Right forelimb (tissue), 1 donor: ENCODE results near the gene CDC42EP1.
"Not testable (repeated sequence)": the region's sequence is repeated elsewhere in the genome, so short reads cannot be mapped to it uniquely, and the experiment has no call there.

Source experiments
- DNase-seq: peaks from one replicate; pipeline ENCODE4 v3.0.0-alpha.2; 2018

CDC42EP1 gene, protein sequence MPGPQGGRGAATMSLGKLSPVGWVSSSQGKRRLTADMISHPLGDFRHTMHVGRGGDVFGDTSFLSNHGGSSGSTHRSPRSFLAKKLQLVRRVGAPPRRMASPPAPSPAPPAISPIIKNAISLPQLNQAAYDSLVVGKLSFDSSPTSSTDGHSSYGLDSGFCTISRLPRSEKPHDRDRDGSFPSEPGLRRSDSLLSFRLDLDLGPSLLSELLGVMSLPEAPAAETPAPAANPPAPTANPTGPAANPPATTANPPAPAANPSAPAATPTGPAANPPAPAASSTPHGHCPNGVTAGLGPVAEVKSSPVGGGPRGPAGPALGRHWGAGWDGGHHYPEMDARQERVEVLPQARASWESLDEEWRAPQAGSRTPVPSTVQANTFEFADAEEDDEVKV

DNA sequence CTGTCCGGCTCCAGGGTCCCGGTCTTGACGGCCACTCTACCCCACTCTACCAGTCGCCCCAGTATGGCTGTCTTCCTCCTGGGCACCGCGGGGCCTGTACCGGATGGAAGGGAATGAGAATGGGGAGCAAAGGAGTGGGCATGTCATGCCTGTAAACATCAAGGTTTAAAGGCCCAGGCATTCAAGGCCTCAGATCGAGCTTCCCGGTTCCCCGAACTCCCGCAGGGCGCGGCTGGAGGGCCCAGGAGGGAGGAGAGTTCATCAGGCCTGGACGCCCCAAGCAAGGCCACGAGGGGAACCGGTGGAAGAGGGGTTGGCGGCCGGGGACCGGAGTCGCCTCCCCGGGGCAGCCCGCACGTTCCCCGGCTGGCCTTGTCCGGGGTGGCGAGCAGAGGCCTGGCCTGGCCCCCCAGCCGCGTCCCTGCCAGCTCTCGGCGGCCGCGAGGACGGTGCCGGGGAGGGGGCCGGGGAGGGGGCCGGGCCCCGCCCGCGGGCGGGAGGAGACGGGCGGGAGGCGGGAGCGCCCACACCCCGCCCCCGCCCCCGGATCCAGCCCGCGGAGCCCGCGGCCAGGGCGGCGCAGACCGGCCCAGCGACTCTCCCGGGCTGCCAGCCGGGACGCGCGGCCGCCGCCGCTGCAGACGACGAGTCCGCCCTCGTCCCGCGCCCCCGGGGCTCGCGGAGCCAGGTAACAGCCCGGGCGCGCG is at the start of gene CDC42EP1:
Gene CDC42EP1, plus strand, starts transcription at position 580 of the 707 bp plus-strand sequence. CDS start 5,870 bp downstream, outside the sequence.
- DNase-seq = peak; percentile 79

DNA sequence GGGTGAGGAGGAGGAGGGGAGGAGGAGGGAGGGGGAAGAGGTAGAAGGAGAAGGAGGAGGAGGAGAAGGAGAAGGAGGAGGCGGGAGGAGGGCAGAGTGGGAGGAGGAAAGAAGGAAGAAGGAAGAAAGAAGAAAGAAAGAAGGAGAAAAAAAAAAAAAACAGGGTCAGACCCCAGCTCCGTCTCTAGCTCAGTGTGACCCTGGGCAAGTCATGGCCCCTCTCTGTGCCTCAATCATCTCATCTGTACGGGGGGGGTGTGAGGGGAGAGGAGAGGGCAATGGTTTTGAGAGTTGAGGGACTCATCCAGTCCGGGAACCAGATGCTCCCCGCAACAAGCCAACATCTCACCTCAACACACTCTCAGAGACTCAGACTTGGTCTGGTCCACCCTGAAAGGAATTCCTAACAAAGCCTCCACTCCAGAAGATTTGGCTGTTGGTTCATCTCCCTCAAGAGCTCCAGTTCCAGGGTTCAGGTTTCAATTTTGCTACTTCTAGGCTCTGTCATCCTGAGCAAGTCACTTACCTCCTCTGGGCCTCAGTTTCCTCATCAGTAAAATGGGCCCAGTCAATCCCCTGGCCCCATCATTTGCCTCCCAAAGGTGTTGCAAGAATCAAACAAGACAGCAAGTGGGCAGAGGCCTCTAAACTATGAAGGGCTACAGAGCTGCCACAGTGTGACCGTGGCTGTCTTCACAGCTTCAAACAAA is 48.7 kb upstream of the CDC42EP1 start:
- no peak for DNase-seq

GRCh38 chr22:37514526-37515051 is 45.7 kb upstream of the CDC42EP1 start:
- no peak for DNase-seq

GRCh38 chr22:37515901-37516300 is 44.4 kb upstream of the CDC42EP1 start:
- DNase-seq = no peak

GRCh38 chr22:37516456-37516855 is 43.8 kb upstream of the CDC42EP1 start:
- DNase-seq = no peak

DNA sequence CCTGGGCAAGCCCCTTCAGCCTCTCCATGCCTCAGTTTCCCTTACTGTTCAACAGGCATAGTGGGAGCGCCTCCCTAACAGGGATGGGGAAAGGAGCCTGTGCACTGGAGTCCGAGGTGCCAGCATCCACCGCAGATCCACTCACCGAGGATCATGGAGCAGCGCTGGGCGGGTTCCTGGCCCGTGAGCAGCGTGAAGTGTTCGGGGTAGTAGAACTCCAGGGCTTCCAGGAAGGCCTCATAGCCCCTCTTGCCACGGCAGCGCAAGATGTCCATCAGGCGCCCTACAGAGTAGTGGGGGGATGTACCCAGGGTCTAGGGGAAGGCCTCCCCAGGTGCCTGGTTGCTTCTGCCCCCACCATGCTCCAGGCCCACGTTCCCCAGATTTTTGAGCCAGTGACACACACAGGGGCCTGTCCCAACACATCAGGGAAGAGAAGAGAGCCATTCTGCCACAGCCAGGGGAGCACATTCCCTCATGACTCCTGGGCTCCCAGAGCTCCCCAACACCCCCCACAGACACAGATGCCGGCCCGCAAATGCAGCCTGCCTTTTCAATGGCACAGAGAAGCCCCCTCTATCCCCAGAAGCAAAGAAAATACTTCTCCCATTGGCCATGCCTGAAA is 42.3 kb upstream of the CDC42EP1 start:
- no peak for DNase-seq

- no peak for DNase-seq
These were observed 41.6 kb upstream of the CDC42EP1 start for GRCh38 chr22:37518509-37519267.

- no peak for DNase-seq
These were observed 40.7 kb upstream of the CDC42EP1 start, which contains the start of gene CARD10 for GRCh38 chr22:37519268-37520195. TSS of gene CARD10 (minus strand) at chr22:37519415. CDS start at chr22:37519200, 215 bp downstream.

GRCh38 chr22:37520776-37521191 is 39.5 kb upstream of the CDC42EP1 start:
- no peak for DNase-seq

- no peak for DNase-seq
These were observed 39.0 kb upstream of the CDC42EP1 start for GRCh38 chr22:37521236-37521739.

GRCh38 chr22:37522482-37522881 is 37.8 kb upstream of the CDC42EP1 start:
- DNase-seq = no peak

GRCh38 chr22:37525073-37525745 is 35.1 kb upstream of the CDC42EP1 start:
- no peak for DNase-seq

GRCh38 chr22:37525746-37526350 is 34.4 kb upstream of the CDC42EP1 start:
- no peak for DNase-seq

DNA sequence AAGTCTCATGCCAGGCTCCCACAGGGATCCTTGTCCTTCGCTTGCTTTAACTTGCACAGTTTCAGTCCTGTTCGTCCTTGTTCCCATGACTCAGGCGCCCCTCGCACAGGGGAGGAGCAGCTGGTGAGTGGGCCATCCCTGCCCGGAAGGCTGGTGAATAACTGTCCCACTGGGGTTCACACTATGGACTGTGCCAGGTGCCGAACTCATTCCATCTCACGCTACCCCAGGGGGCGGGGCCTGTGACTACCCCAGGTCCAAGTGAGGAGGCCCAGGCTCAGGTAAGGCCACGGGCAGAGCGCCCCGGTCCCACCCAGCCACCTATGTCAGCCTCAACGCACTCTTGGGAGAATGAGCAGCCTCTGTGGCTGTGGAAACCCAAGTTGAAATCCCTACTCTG is 33.9 kb upstream of the CDC42EP1 start:
- no peak for DNase-seq

DNA sequence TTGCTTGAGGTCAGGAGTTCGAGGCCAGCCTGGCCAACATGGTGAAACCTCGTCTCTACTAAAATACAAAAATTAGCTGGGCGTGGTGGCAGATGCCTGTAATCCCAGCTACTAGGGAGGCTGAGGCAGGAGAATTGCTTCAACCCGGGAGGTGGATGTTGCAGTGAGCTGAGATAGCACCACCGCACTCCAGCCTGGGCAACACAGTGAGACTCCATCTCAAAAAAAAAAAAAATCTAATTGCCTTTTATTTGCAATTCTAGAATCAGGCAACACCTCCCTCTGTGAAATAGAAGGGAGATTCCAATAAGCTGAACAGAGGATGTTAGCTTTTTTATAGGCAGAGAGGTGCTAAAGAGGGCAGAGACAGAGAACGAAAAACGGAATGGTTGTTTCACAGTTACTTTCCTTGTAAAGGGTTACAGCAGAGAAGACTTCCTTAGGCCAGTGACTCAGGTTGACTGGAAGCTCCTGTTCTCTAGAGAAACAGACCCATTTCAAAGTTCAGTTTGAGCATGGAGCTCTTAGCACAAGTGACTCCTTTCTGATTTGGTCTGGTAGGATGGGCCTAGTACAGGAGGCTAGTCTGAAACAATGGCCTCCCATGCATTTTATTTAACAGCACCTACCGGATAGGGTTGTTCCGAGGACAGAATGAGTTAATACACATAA is 33.1 kb upstream of the CDC42EP1 start:
- DNase-seq = not testable (repeated sequence)

DNA sequence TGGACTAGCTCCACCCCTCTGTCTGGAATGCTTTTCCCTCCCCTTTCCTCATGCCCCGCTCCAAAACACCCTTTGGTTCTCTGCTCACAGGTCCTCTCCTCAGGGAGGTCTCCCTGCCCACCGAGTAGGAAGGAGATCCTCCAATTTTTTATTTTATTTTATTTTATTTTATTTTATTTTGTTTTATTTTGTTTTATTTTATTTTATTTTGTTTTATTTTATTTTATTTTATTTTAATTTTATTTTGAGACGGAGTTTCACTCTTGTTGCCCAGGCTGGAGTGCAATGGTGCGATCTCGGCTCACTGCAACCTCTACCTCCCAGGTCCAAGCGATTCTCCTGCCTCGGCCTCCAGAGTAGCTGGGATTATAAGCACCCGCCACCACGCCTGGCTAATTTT is 32.3 kb upstream of the CDC42EP1 start:
- not testable (repeated sequence) for DNase-seq

DNA sequence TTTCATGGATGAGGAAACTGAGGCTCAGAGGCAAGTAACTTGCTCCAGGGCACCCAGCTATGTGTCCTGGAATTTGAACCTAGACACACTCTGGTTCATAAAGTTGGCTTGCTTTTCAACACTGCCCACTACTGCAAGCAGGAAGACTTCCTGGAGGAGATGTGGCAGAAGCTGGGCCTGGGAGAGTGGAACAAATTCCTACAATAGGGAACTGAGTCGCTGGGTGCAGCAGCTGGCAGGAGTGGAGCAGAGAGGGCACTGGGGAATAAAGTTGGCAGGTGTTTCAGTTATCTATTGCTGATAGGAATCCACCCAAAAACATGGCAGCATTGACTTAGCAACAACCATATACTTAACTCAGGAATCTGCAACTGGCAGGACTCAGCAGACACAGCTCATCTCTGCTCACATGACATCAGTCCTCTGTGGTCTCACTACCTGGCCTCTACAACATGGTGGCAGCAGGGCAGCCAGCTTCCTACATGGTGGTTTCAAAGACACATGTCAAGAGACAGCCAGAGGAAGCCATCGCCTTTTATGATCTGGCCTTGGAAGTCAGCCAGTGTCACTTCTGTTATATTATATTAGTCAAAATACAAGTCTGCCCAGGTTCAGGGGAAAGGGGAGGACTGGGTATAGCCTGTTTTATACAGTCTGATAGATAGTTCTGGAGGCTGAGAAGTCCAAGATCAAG is 30.5 kb upstream of the CDC42EP1 start:
- peak; percentile 31 for DNase-seq

DNA sequence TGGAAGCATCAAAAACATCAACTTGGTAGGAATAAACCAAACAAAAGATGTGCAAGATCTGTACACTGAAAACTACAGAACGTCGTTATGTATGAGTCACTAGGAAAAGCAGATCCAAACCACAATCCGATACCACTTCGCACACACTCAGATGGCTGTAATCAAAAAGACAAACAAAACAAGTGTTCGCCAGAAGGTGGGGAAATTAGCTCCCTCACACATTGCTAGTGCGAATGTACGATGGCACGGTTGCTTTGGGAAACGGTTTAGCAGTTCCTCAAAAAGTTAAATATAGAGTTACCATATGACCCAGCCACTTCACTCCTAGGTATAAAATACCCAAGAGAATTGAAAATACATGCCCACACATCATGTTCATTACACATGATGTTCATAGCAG is 26.3 kb upstream of the CDC42EP1 start:
- DNase-seq = no peak
